GM13976 (cell line): ENCODE measurements around the gene CDK10.

Experiments used
- DNase-seq: peaks from one replicate; pipeline ENCODE4 v3.0.0; 2012; ENCODE audit warnings: low spot score
- in situ Hi-C: fragments of 300-500 bp; cut with MboI; formaldehyde crosslinking; loops from one replicate; pipeline ENCODE4 v1.12.0; 2022; ENCODE audit warnings: low sequenced_read_pairs, mixed read lengths, inconsistent platforms; ENCODE audit not compliant: unreplicated experiment
- TF ChIP-seq, protein P1 (sequence below): IDR thresholded peaks from 2 replicates; pipeline ENCODE4 v1.5.1; 2012; ENCODE audit warnings: borderline replicate concordance, mild to moderate bottlenecking; ENCODE audit not compliant: insufficient read depth; ENCODE audit errors: extremely low read depth, missing control alignments, control extremely low read depth

Gene CDK10

DNA sequence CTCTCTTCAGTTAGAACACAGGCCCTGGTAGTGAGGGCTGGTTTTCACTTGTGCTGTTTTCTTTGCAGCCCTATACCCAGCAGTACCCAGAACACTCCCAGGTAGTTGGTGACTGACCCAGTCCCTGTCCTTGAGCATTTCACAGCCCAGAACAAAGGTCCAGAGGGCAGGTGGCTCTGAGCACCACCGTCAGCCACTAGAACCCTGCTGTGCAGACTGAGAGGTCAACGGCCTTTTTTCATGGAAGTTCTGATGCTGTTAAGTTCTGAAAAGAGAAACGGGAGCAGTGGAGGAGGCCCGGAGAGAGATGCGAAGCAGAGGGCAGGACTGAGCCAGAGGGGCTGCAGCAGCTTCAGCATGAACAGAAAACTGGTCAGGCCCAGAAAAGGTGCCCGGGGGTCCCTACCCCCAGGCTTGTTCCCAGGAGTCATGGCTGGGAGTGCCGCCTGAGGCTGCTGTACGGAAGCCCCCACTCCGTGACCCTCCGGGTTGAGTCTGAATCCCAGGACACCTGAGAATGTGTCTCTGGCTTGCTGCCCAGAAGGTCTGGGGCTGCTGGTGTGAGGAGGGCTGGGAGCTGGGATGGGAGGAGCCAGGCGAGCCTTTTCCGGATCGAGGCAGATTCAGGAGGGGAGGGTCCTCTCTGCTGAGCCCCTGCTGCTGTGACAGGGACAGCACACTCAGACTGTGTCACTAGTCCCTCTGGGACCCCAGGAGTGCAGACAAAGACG is 43.5 kb downstream of the CDK10 start:
- TF ChIP-seq, protein P1, sequence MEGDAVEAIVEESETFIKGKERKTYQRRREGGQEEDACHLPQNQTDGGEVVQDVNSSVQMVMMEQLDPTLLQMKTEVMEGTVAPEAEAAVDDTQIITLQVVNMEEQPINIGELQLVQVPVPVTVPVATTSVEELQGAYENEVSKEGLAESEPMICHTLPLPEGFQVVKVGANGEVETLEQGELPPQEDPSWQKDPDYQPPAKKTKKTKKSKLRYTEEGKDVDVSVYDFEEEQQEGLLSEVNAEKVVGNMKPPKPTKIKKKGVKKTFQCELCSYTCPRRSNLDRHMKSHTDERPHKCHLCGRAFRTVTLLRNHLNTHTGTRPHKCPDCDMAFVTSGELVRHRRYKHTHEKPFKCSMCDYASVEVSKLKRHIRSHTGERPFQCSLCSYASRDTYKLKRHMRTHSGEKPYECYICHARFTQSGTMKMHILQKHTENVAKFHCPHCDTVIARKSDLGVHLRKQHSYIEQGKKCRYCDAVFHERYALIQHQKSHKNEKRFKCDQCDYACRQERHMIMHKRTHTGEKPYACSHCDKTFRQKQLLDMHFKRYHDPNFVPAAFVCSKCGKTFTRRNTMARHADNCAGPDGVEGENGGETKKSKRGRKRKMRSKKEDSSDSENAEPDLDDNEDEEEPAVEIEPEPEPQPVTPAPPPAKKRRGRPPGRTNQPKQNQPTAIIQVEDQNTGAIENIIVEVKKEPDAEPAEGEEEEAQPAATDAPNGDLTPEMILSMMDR, result no peak
- in situ Hi-C loops, result no loop called here
- no peak for DNase-seq

DNA sequence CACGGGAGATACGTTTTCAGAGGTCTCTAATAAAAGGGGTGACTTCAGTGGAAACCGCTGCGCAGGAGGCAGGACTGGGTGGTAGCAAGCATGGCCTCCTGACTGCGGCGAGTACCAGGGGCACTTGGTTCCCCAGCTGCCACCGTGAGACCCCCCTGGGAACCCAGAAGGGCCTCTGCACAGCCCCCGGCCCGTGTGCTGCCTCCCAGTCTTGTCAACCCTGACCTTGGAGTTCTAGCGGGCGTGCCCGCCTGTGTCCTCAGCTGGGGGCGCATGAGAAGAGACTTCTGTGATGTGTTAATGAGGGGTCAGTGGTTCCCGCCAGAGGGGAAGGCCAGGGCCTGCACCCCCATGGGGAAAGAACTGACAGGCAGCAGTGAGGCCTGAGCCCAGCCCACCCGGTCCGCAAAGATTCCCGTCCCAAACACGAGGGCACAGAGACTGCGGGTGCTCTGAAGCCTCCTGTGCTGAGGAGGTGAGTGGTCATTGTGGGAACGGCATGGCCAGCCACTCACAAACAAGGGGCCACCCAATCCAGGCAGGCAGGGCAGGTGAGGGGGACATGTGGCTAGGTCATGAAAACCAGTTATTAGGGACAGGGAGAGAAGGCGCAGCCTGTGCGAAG is 44.2 kb downstream of the CDK10 start:
- TF ChIP-seq, protein P1, result no peak
- no peak for DNase-seq
- in situ Hi-C loops, result no loop called here

DNA sequence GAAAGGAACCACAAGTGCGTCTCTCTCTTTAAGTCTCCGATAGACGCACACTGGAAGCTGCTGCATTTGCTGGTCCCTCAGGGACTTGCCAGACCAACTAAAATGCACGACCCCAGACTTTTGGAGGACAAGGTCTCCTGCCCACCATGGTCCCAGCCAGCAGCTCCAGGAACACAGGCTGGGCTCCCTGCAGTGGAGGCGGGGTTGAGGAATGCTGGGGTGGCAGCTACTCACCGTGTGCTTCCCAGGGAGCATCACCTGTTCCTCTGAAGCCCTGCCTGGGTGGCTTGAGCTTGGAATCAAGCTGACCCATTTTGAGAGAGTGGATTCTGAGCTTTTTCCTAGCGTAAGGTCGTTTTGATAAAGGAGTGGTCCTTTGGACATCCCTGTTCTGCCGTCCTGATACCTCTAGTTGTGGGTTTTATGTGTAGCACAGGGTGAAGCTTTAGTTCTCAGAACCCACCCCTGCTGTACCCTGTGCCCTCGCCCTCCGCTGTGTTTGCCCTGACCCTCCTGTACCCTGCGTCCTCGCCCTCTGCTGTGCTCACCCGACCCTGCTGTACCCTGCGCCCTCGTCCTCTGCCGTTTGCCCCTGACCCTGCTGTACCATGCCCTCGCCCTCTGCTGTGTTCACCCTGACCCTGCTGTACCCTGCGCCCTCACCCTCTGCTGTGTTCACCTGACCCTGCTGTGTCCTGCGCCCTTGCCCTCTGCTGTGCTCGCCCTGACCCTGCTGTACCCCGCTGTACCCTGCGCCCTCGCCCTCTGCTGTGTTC is 45.8 kb downstream of the CDK10 start:
- in situ Hi-C loops, result no loop called here
- no peak for DNase-seq
- TF ChIP-seq, protein P1, result no peak

DNA sequence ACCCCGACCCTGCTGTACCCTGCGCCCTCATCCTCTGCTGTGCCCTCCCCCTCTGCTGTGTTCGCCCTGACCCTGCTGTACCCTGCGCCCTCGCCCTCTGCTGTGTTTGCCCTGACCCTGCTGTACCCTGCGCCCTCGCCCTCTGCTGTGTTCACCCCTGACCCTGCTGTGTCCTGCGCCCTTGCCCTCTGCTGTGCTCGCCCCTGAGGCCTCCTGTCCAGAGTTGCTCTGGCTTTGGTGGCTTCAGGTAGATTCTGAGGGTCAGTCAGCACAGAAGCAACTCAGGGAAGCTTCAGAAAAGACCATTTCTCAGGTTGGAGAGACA is 46.4 kb downstream of the CDK10 start:
- TF ChIP-seq, protein P1, result no peak
- in situ Hi-C loops, result no loop called here
- DNase-seq, result no peak

DNA sequence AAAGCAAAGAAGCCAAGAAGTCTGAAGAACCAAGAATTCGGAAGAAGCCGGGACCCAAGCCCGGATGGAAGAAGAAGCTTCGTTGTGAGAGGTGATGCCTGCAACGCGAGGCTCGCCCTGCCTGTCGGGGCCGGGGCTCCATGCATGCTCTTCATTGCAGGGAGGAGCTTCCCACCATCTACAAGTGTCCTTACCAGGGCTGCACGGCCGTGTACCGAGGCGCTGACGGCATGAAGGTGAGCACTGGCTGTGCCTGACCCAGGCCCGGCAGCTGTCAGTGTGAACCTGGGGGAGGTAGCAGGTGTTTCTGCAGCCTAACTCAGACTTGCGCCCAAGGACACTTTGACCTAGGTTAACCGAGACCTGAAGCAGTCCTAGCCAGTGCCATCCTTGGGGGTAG is 46.8 kb downstream of the CDK10 start:
- no peak for DNase-seq
- in situ Hi-C loops, result no loop called here
- TF ChIP-seq, protein P1, result no peak

DNA sequence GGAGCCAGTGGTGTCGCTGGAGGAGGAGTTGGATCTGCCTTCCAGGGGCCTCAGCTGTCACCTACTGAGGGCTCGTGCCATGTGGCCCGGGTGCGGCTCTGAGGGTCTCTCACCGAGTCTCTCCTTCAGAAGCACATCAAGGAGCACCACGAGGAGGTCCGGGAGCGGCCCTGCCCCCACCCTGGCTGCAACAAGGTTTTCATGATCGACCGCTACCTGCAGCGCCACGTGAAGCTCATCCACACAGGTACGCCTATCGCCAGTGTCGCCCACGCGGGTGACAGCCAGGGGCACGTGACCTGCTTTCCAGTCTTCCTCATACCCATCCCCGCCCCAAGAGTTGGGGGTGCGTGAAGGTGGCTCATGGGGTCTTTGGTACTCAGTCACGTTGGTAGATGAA is 47.3 kb downstream of the CDK10 start:
- in situ Hi-C loops, result no loop called here
- TF ChIP-seq, protein P1, result no peak
- no peak for DNase-seq
